ENCODE results near the gene LAGE3.

The LAGE3 gene, protein sequence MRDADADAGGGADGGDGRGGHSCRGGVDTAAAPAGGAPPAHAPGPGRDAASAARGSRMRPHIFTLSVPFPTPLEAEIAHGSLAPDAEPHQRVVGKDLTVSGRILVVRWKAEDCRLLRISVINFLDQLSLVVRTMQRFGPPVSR

DNA sequence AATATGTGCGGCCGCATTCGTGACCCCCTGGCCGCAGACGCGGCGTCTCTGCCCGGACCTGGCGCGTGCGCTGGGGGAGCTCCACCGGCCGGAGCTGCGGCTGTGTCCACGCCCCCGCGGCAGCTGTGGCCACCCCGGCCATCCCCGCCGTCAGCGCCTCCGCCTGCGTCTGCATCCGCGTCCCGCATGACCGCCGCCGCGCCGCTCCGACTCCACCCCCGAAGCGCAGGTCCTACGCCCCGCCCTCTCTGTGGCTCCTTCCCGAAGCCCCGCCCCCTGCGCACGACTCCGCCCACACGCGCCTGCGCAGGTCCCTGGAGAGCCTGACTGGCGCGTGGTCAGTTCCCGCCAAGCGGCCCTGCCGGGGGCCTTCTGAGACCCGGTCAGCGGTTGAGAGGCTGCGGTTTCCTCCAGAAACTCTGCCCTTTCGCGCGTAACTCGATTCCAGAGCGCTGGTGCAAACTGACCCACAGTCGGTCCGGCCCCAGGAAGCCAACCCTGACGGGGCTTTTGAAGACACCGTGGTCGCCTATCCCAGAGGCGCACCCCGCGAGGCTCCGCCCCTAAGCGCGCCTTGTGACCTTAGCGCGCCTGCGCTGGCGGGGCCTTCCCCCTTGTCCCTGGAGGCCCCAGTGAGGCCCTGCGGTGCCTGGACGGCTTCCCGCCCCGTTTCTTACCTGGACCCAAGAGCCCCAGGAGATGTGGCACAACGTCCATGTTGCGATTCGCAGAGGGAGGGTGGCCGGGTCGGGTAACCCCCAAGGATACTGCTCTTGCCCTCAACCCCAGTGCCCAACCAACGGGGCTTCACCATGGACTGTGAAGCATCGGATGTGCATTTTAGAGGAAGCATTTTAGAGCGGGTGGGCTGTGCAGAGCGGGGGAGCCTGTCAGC lies at the start of gene LAGE3:
Gene LAGE3, minus strand, starts transcription at position 554 of the 895 bp plus-strand sequence. Its CDS starts 366 bp downstream, at position 188.
- Histone ChIP-seq H3K4me1 (ENCODE audit: control insufficient read depth, insufficient read depth, low read length) (peaks cover 13% of the 10 kb centered on the region), H3K27me3 (ENCODE audit: control insufficient read depth in 1 of 2, insufficient read depth in 2 of 2, low read length in 2 of 2) (peaks cover 0 to 2% of the 10 kb centered on the region in 2 donors), H3K9me3 (ENCODE audit: control insufficient read depth in 2 of 2, low read length in 2 of 2) (no peaks in the 10 kb centered on the region), H3K9ac (ENCODE audit: low read length in 2 of 2) (peak within 1 kb of the TSS; percentile 51 to 57), H3K27ac (ENCODE audit: low read length) (peak within 1 kb of the TSS; percentile 53), H3K36me3 (ENCODE audit: control insufficient read depth in 2 of 2, insufficient read depth in 2 of 2, low read length in 2 of 2) (peaks cover 0 to 3% of the 10 kb centered on the region in 2 donors), H3K4me3 (ENCODE audit: low read length in 2 of 2) (peak within 1 kb of the TSS; percentile 57 to 72)

DNA sequence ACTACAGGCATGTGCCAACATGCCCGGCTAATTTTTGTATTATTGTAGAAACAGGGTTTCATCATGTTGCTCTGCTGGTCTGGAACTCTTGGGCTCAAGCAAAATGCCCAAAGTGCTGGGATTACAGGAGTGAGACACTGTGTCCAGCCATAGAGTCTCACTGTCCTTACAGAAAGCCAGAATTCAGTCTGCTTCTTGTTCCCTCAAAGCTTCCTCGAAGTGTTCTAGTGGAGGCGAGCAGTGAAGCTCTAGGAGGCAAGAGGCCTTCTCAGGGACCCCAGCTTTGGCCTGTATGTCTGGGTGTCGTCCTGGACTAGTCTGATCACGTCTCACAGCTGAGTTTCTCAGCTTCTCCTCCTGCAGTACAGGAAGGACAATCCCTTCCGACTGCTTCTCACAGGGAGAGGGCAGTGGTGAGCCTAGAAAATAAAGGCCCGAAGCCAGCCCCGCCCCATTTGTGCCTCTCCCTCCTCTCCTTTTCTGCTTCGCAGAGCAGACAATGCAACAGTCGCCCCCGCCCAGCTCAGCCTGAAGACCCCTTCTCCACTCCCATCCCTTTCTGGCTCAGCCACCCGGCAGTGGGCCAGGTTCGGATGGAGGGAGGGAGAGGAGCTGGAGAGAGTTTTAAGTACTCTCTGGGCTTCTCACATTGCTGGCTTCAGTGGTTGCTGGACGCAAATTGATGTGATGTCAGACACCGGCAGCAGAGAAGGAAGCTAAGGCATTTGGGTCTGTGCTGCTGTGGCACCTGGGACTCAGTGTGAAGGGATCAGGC lies 48.0 kb upstream of the LAGE3 start:
- Histone ChIP-seq H3K9ac (ENCODE audit: low read length in 2 of 2) (peak overlapping the region; percentile 36 to 69), H3K4me1 (ENCODE audit: control insufficient read depth, insufficient read depth, low read length) (peaks cover 9% of the 10 kb centered on the region), H3K36me3 (ENCODE audit: control insufficient read depth in 2 of 2, insufficient read depth in 2 of 2, low read length in 2 of 2) (no peaks in the 10 kb centered on the region), H3K9me3 (ENCODE audit: control insufficient read depth in 2 of 2, low read length in 2 of 2) (no peaks in the 10 kb centered on the region), H3K27ac (ENCODE audit: low read length) (peak overlapping the region; percentile 69), H3K4me3 (ENCODE audit: low read length in 2 of 2) (peak overlapping the region; percentile 50 to 73), H3K27me3 (ENCODE audit: control insufficient read depth in 1 of 2, insufficient read depth in 2 of 2, low read length in 2 of 2) (peaks cover 0 to 3% of the 10 kb centered on the region in 2 donors)

DNA sequence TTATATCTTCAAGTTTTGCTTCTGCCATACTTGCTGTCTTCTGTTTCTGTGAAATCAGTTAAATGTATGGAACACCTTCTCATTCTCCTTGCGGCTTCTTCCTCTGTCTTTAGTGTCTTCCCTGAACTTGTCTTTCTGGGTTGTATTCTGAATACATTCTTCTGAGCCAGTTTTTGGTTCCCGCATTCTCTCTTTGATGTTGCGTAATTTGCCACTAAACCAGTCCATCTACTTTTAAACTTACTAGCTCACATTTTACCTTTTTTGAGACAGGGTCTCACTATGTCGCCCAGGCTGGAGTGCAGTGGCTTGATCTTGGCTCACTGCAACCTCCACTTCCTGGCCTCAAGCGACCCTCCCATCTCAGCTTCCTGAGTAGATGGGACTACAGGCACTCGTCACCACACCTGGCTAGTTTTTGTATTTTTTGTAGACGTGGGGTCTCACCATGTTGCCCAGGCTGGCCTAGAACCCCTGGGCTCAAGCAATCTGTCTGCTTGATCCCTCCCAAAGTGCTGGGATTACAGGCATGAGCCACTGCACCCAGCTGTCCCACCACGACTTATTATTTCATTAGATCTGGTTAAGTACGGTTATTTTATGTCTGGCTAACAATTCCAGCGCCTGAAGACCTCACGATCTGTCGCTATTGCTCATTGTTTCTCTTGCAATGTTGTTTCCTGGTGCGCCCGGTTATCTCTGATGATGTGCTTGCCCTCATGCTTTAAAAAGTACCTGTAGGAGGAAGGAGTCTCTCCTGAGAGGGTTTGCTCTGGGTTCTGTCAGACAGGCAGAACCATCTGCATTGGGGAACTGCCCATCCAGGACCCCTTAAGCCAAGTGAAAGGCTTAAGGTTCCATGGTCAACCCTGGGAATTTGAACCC lies 46.8 kb upstream of the LAGE3 start:
- peaks cover 0 to 3% of the 10 kb centered on the region in 2 donors for H3K27me3 ChIP-seq (ENCODE audit: control insufficient read depth in 1 of 2, insufficient read depth in 2 of 2, low read length in 2 of 2)
- no peak overlapping the region for H3K9ac ChIP-seq (ENCODE audit: low read length in 2 of 2)
- no peak overlapping the region for H3K27ac ChIP-seq (ENCODE audit: low read length)
- peaks cover 9% of the 10 kb centered on the region for H3K4me1 ChIP-seq (ENCODE audit: control insufficient read depth, insufficient read depth, low read length)
- H3K4me3 ChIP-seq (ENCODE audit: low read length in 2 of 2), result no peak overlapping the region
- H3K9me3 ChIP-seq (ENCODE audit: control insufficient read depth in 2 of 2, low read length in 2 of 2), result no peaks in the 10 kb centered on the region
- no peaks in the 10 kb centered on the region for H3K36me3 ChIP-seq (ENCODE audit: control insufficient read depth in 2 of 2, insufficient read depth in 2 of 2, low read length in 2 of 2)

DNA sequence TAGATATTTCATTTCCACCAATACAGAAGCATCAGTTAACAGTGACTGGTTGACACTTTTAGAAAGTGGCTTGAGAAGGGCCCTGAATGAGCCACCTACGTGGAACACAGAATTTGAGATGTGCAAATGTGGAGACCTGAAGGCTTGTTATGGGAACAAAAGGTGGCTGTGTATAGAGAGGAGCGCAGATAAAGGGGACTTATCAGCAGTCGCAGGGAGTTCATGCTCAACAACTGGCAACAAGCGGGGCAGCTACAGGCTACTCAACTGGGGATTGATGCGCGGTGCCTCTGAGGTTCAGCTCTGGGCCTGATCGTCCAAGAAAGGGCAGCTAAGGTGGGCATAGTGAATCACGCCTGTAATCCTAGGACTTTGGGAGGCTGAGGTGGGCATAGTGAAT lies 40.3 kb upstream of the LAGE3 start:
- Histone ChIP-seq H3K4me1 (ENCODE audit: control insufficient read depth, insufficient read depth, low read length) (peaks cover 22% of the 10 kb centered on the region), H3K4me3 (ENCODE audit: low read length in 2 of 2) (no peak overlapping the region), H3K27me3 (ENCODE audit: control insufficient read depth in 1 of 2, insufficient read depth in 2 of 2, low read length in 2 of 2) (peaks cover 0 to 6% of the 10 kb centered on the region in 2 donors), H3K9me3 (ENCODE audit: control insufficient read depth in 2 of 2, low read length in 2 of 2) (no peaks in the 10 kb centered on the region), H3K27ac (ENCODE audit: low read length) (no peak overlapping the region), H3K36me3 (ENCODE audit: control insufficient read depth in 2 of 2, insufficient read depth in 2 of 2, low read length in 2 of 2) (no peaks in the 10 kb centered on the region), H3K9ac (ENCODE audit: low read length in 2 of 2) (no peak overlapping the region)

DNA sequence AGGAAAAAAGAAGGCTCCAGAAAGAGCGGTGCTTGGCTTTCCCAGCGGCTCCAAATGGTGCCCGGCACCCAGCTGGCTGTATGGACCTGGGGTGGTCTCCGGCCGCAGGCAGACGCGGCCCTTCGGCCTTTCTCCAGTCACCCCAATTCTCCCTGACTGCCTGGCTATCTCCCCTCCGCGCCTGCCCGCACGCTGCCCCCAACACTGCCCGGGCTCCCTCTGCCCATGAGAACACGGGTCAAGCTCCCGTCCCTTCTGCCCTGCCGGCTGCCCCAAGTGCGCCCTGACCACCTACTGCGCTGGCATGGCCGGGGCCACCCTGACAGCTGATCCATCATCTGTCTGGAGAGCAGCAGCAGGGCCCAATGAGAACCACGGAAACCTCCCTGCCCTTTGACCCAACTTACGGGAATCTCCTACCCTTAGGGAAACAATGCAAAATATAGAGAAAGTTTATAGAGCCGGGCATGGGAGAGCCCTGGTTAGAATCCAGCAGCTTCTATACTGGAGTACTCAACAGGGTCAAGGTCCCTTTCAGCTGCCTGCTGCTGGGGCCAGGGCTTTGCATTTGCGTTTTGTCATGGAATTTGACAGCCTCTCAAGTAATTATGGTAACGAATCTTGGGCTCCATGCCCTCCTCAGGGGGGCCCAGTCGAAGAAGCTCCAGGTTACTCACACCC lies 38.2 kb upstream of the LAGE3 start:
- peak overlapping the region; percentile 36 to 67 for H3K9ac ChIP-seq (ENCODE audit: low read length in 2 of 2)
- peak overlapping the region; percentile 90 for H3K27ac ChIP-seq (ENCODE audit: low read length)
- peak overlapping the region; percentile 62 to 68 for H3K4me3 ChIP-seq (ENCODE audit: low read length in 2 of 2)
- no peaks in the 10 kb centered on the region for H3K9me3 ChIP-seq (ENCODE audit: control insufficient read depth in 2 of 2, low read length in 2 of 2)
- H3K4me1 ChIP-seq (ENCODE audit: control insufficient read depth, insufficient read depth, low read length), result peaks cover 22% of the 10 kb centered on the region
- H3K27me3 ChIP-seq (ENCODE audit: control insufficient read depth in 1 of 2, insufficient read depth in 2 of 2, low read length in 2 of 2), result peaks cover 0 to 6% of the 10 kb centered on the region in 2 donors
- no peaks in the 10 kb centered on the region for H3K36me3 ChIP-seq (ENCODE audit: control insufficient read depth in 2 of 2, insufficient read depth in 2 of 2, low read length in 2 of 2)

DNA sequence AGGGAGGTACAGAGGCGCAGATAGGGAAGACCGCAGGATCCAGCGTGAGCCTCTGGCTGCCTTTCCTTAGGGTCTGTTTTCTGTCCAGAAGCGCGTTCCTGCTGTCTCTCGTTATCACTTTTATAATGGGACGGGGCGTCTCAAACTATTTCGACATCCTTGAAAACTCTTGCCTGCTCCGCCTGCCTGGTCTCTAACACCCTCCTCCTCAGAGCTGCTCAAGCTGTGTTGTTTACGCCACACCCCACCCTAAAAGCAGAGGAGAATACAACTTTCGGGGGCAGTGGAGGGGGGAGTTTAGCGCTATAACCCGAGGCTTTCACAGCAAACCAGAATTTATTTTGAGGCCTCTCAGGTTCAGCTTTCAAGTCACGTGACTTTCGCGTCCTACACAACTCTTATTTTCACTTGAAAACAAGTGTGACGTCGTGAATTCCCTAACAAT lies 37.6 kb upstream of the LAGE3 start:
- Histone ChIP-seq H3K36me3 (ENCODE audit: control insufficient read depth in 2 of 2, insufficient read depth in 2 of 2, low read length in 2 of 2) (no peaks in the 10 kb centered on the region), H3K27me3 (ENCODE audit: control insufficient read depth in 1 of 2, insufficient read depth in 2 of 2, low read length in 2 of 2) (peaks cover 0 to 6% of the 10 kb centered on the region in 2 donors), H3K27ac (ENCODE audit: low read length) (peak overlapping the region; percentile 90), H3K9ac (ENCODE audit: low read length in 2 of 2) (peak overlapping the region; percentile 67 to 69), H3K4me1 (ENCODE audit: control insufficient read depth, insufficient read depth, low read length) (peaks cover 22% of the 10 kb centered on the region), H3K4me3 (ENCODE audit: low read length in 2 of 2) (peak overlapping the region; percentile 62 to 68), H3K9me3 (ENCODE audit: control insufficient read depth in 2 of 2, low read length in 2 of 2) (no peaks in the 10 kb centered on the region)

DNA sequence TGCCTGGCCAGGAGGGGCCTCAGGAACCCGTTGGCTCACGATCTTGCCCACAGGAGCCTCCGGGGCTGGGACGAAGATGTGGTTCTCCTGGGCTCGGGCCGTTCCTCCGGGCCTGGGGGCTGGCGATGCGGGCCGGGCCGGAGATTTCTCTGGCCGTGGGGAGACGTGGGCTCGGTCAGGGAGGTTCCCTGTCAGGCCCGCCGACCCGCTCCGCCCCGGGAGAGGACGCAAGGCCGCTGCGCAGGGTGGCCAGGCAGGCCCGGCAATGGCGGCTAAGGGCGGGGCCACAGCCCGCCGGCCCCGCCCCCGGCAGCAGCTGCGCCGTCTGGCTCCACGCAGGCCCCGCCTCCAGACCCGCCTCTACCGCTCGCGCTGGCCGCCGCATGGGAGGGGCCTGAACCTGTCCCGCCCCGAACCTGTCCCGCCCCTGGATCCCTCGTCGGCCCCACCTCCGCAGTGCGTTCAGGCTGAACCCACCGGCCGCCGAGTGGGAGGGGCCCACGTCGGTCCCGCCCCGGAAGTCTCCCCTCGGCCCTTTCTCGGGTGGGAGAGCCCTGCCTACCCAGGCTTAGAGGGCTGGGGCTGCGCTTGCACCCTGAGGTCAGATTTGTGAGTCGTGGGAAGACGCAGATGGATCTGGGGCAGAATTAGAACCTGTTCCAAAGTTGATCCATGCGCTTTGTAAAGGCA lies 37.0 kb upstream of the LAGE3 start, which contains the start of gene FAM3A:
Gene FAM3A, minus strand, starts transcription at position 267 of the 690 bp plus-strand sequence. CDS start 460 bp downstream, outside the sequence.
- Histone ChIP-seq H3K9ac (ENCODE audit: low read length in 2 of 2) (peak within 1 kb of the TSS; percentile 74 to 80), H3K36me3 (ENCODE audit: control insufficient read depth in 2 of 2, insufficient read depth in 2 of 2, low read length in 2 of 2) (no peaks in the 10 kb centered on the region)

DNA sequence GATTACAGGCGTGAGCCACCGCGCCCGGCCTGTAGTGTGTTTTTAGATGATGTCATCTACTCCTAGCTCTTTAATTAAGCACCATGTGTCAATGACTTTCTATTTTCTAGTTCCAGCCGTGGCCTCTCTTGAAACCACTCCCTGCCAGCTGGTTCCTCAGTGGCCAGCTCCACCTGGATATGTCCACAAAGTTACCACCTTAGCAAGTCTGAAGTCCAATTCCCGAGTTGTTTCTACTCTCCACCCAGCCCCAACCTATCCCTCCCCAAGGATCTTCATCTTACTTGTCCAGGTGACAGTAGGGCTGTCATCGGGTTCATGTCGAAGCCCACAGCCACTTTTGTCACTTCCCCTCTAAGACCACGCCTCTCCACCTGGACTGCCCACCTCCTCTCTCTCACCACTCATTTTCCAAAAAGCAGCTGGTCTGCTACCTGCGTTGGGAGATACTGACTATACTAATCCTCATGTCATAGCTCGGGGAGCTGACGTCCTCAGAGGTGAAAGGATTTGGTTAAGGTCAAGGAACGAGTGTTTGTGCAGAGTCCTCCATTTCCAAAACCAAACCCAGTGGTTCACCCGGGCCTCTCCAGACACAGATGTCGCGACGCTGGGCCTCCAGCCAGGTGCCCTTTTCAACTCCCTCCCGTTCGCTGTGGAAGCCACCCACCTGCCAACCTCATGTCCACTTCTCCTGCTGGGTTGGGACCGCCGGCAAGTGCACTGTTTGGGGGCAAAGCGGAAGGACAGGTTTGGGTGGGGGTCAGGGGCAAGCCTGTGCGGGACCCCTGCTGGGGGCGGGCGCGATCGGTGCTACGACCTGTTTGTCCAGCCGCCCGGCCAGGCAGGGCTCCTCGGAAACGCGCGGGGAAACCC lies 36.2 kb upstream of the LAGE3 start:
- Histone ChIP-seq H3K9ac (ENCODE audit: low read length in 2 of 2) (peak overlapping the region; percentile 74 to 80), H3K4me3 (ENCODE audit: low read length in 2 of 2) (peak overlapping the region; percentile 65 to 75), H3K36me3 (ENCODE audit: control insufficient read depth in 2 of 2, insufficient read depth in 2 of 2, low read length in 2 of 2) (no peaks in the 10 kb centered on the region), H3K27me3 (ENCODE audit: control insufficient read depth in 1 of 2, insufficient read depth in 2 of 2, low read length in 2 of 2) (peaks cover 0 to 6% of the 10 kb centered on the region in 2 donors), H3K9me3 (ENCODE audit: control insufficient read depth in 2 of 2, low read length in 2 of 2) (no peaks in the 10 kb centered on the region), H3K27ac (ENCODE audit: low read length) (peak overlapping the region; percentile 80), H3K4me1 (ENCODE audit: control insufficient read depth, insufficient read depth, low read length) (peaks cover 22% of the 10 kb centered on the region)

More for the DNA sequence above, 37.0 kb upstream of the LAGE3 start, which contains the start of gene FAM3A:
- Histone ChIP-seq H3K4me3 (ENCODE audit: low read length in 2 of 2) (peak within 1 kb of the TSS; percentile 65 to 75), H3K27ac (ENCODE audit: low read length) (peak within 1 kb of the TSS; percentile 90), H3K9me3 (ENCODE audit: control insufficient read depth in 2 of 2, low read length in 2 of 2) (no peaks in the 10 kb centered on the region), H3K27me3 (ENCODE audit: control insufficient read depth in 1 of 2, insufficient read depth in 2 of 2, low read length in 2 of 2) (peaks cover 0 to 6% of the 10 kb centered on the region in 2 donors), H3K4me1 (ENCODE audit: control insufficient read depth, insufficient read depth, low read length) (peaks cover 22% of the 10 kb centered on the region)
